Lower leg skin (tissue), 4 donors: ENCODE data around the gene SLC25A22. TPM values are rescaled to one million over a fixed set of nuclear protein-coding genes. Genes with fewer than 3 reads are reported as not detected.

Experiments
- DNase-seq, 2 donors: peaks; one replicate each; pipeline ENCODE4 v3.0.0-alpha.2; 2019; ENCODE audit warnings: low spot score in 2 of 2
- H3K4me3 ChIP-seq: fragments of 200-600 bp; sonication (generic); 2 replicates; pipeline ENCODE4 v1.5.1; 2017; ENCODE audit warnings: mild to moderate bottlenecking, low read depth; ENCODE audit not compliant: poor library complexity, severe bottlenecking
- CTCF ChIP-seq, 3 donors: fragments of 450-650 bp; IDR thresholded peaks; one replicate each; pipeline ENCODE4 v1.5.1; 2016; ENCODE audit warnings: antibody characterized with exemption in 3 of 3, mild to moderate bottlenecking in 3 of 3, moderate library complexity in 2 of 3
- POLR2A ChIP-seq, 2 donors: fragments of 450-650 bp; IDR thresholded peaks; one replicate each; pipeline ENCODE4 v1.6.1; 2016 to 2017; ENCODE audit warnings: antibody characterized with exemption in 2 of 2, mild to moderate bottlenecking in 1 of 2, moderate library complexity in 1 of 2
- WGBS, 2 donors: methylation state at CpG; one replicate each; pipeline ENCODE4 v1.1.5; 2018; 5-methylcytosine and 5-hydroxymethylcytosine counted together
- intact Hi-C: fragments of 100-400 bp; cut with DNase I; formaldehyde crosslinking; loops from one replicate; pipeline ENCODE4 v1.15.0; 2023; ENCODE audit warnings: low total_unique reads
- total RNA-seq, 4 donors: library from RNA; depleted of rRNA; stranded (reverse); fragments of >200 nt; gene quantifications; one replicate each; pipeline ENCODE4 v1.1.0, GENCODE V29; 2016

SLC25A22 gene
- total RNA-seq, 4 donors from 2014 or later: 10.9 to 19.2 (median 14.8) TPM

- no peak for TF ChIP-seq CTCF (IDR thresholded peaks at IDR 0.05)
- TF ChIP-seq POLR2A (IDR thresholded peaks at IDR 0.05): no peak
- H3K4me3 ChIP-seq: no peak overlapping the region
- WGBS, 2 donors: 72 to 81% methylated on average over 2 to 3 of the region's 3 CpGs
- intact Hi-C loops: no loop called here
- no peak for DNase-seq
Measured at GRCh38 chr11:812390-812789, 14.3 kb upstream of the SLC25A22 start.

- intact Hi-C loops: no loop called here
Measured at GRCh38 chr11:811446-812245, 13.6 kb upstream of the SLC25A22 start.

GRCh38 chr11:810040-810567, 12.0 kb upstream of the SLC25A22 start:
- H3K4me3 ChIP-seq: peak overlapping the region; percentile 96
- intact Hi-C loops: no loop called here
- WGBS, 2 donors: 0 to 3% methylated on average over 17 to 49 of the region's 55 CpGs
- DNase-seq: no peak
- no peak for TF ChIP-seq CTCF (IDR thresholded peaks at IDR 0.05)
- TF ChIP-seq POLR2A (IDR thresholded peaks at IDR 0.05): no peak

More at GRCh38 chr11:811446-812245, 13.6 kb upstream of the SLC25A22 start:
- DNase-seq: no peak
- TF ChIP-seq CTCF (IDR thresholded peaks at IDR 0.05): no peak
- TF ChIP-seq POLR2A (IDR thresholded peaks at IDR 0.05): no peak
- no peak overlapping the region for H3K4me3 ChIP-seq
- WGBS, 2 donors: 66 to 69% methylated on average over 14 of the region's 14 CpGs

- intact Hi-C loops: no loop called here
- TF ChIP-seq CTCF (IDR thresholded peaks at IDR 0.05) (no peak), POLR2A (IDR thresholded peaks at IDR 0.05) (peak in 1 of 2 donors; percentile 87)
- H3K4me3 ChIP-seq: peak within 1 kb of the TSS; percentile 96
- DNase-seq: peak; percentile 97 to 100
- 0 to 1% methylated on average over 24 to 57 of the region's 81 CpGs for WGBS, 2 donors
Measured at GRCh38 chr11:809287-810039, 11.4 kb upstream of the SLC25A22 start, which contains the start of gene RPLP2. Gene RPLP2 (plus strand): TSS chr11:809967. CDS start chr11:810235, 268 bp downstream.

- no peak for DNase-seq
- H3K4me3 ChIP-seq: peak overlapping the region; percentile 96
- 34 to 36% methylated on average over 29 to 33 of the region's 36 CpGs for WGBS, 2 donors
- intact Hi-C loops: no loop called here
- TF ChIP-seq POLR2A (IDR thresholded peaks at IDR 0.05): no peak
- TF ChIP-seq CTCF (IDR thresholded peaks at IDR 0.05): no peak
Measured at GRCh38 chr11:808427-809286, 10.6 kb upstream of the SLC25A22 start.
